PFSK-1 (cell line): ENCODE results near the gene ZDHHC14.

ENCODE experiments used
- FOXP2 ChIP-seq: optimal IDR thresholded peaks from 2 replicates; pipeline ENCODE3; 2011; ENCODE audit warnings: borderline replicate concordance, control low read depth, inconsistent platforms; ENCODE audit not compliant: insufficient read depth; ENCODE audit errors: extremely low read length, extremely low read depth
- POLR2AphosphoS5 ChIP-seq: IDR thresholded peaks from 2 replicates; pipeline ENCODE4 v1.6.1; 2012; ENCODE audit warnings: low read depth, mild to moderate bottlenecking, control low read depth, low read length, moderate library complexity
- SIN3A ChIP-seq: IDR thresholded peaks from 2 replicates; pipeline ENCODE4 v1.6.1; 2012; ENCODE audit warnings: mild to moderate bottlenecking, low read length, moderate library complexity, borderline replicate concordance; ENCODE audit not compliant: insufficient read depth
- TAF1 ChIP-seq: IDR thresholded peaks from 2 replicates; pipeline ENCODE4 v1.6.1; 2012; ENCODE audit warnings: low read length, control low read depth, borderline replicate concordance; ENCODE audit not compliant: insufficient read depth
- TF ChIP-seq, protein P1 (sequence below), 2 experiments: IDR thresholded peaks; 2 replicates each; pipeline versions ENCODE4 v1.6.1 to v1.8.0; 2011 to 2012; ENCODE audit warnings: low read depth in 2 of 2, low read length in 2 of 2, control low read depth in 1 of 2, inconsistent platforms in 1 of 2, mild to moderate bottlenecking in 1 of 2, moderate library complexity in 1 of 2; ENCODE audit not compliant: insufficient read depth in 1 of 2

Gene ZDHHC14

DNA sequence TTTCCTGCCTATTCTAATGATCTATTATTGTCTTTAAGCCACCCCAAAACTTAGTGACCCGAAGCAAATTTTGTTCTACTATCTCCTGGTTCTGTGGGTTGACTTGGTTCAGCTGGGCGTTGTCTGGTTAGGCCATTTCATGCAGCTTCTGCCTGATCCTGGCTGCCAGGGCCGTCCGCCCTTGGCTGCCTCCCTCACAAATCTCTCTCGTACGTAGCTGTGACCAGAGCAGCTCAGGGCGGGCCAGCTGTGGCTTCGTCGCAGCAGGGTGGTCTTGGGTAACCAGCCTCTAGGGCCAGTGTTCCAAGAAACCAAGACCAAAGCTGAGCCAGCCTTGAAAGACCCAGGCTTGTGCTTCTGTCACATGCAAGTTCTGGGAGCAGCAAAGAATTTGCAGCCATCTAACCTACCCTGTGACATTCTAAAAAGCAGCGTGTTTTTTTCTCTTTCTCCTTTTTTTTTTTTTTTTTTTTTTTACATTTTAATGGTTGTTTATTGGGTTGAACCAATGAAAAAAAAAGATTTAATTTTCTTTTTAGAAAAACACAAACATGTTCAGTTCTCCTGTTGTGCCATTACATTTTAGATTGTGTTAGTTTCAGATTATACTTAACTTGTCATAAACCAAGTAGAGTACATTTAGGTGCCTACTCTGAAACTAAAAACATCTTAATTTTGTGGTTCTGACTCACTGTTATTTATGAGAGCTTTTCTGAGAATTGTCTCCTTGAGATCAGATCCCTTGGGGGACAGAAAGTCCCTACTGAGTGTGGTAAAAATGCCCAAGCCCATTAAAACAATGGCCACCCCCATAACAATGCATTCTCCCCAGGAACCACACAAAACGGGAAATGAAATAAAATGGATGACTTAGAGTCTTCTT lies 83.9 kb downstream of the ZDHHC14 start:
- TF ChIP-seq, protein P1, sequence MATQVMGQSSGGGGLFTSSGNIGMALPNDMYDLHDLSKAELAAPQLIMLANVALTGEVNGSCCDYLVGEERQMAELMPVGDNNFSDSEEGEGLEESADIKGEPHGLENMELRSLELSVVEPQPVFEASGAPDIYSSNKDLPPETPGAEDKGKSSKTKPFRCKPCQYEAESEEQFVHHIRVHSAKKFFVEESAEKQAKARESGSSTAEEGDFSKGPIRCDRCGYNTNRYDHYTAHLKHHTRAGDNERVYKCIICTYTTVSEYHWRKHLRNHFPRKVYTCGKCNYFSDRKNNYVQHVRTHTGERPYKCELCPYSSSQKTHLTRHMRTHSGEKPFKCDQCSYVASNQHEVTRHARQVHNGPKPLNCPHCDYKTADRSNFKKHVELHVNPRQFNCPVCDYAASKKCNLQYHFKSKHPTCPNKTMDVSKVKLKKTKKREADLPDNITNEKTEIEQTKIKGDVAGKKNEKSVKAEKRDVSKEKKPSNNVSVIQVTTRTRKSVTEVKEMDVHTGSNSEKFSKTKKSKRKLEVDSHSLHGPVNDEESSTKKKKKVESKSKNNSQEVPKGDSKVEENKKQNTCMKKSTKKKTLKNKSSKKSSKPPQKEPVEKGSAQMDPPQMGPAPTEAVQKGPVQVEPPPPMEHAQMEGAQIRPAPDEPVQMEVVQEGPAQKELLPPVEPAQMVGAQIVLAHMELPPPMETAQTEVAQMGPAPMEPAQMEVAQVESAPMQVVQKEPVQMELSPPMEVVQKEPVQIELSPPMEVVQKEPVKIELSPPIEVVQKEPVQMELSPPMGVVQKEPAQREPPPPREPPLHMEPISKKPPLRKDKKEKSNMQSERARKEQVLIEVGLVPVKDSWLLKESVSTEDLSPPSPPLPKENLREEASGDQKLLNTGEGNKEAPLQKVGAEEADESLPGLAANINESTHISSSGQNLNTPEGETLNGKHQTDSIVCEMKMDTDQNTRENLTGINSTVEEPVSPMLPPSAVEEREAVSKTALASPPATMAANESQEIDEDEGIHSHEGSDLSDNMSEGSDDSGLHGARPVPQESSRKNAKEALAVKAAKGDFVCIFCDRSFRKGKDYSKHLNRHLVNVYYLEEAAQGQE (IDR thresholded peaks at IDR 0.05; ENCODE audit: insufficient read depth in 1 of 2, low read depth in 2 of 2, low read length in 2 of 2), result no peak
- TF ChIP-seq POLR2AphosphoS5 (no peak), TAF1 (no peak), FOXP2 (no peak), SIN3A (no peak)

DNA sequence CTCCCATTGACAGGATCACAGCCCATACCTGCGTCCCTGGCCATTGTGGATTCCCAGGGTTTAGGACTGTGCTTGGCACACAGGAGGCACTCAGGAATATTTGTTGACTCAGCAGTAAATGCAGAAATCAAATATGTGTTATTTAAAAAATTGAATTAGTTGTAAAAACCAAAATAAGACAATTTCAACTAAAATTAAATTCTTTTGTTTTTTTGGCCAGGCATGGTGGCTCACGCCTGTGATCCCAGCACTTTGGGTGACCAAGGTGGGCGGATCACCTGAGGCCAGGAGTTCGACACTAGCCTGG lies 85.3 kb downstream of the ZDHHC14 start:
- no peak for TF ChIP-seq FOXP2
- no peak for TF ChIP-seq TAF1

DNA sequence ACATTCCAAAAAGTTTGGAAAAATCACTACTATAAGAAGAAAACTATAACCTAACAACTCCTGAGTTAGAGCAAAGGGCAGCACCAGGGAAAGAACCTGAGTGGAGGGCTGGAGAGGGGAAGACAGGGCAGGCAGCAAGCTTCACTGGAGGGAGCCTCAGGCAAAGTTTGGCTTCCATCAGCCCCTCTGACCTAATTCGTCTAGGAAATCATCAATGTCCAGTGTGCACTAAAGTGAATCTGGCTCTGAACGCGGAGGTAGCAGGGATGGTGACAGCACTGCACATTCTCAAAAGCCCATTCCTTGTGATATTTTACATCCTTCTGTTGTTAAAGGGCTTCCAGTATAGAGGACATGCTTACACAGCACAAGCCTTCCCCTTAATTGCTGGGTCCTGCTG lies 87.1 kb downstream of the ZDHHC14 start:
- TF ChIP-seq FOXP2 (no peak), SIN3A (no peak), TAF1 (no peak), POLR2AphosphoS5 (no peak)
- TF ChIP-seq, protein P1 (IDR thresholded peaks at IDR 0.05; ENCODE audit: insufficient read depth in 1 of 2, low read depth in 2 of 2, low read length in 2 of 2), result no peak

DNA sequence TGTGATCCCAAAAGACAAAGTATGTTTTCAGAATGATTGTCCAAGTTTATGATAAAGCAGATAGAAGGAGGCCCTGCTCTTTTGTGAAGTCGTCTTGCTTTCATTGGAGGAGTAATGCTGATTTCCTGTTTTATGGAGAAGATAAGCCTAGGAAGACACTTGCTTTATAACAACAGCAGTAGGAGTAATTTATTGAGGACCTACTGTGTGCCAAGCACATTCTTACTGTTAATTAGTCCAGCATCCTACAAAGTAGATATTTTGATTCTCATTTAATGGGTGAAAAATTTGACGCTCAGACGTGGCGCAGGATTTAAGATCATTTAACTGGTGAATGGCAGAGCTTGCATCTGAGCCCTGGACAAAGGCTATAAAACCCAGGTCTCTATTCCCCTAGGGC lies 87.6 kb downstream of the ZDHHC14 start:
- TF ChIP-seq POLR2AphosphoS5 (no peak), FOXP2 (no peak), SIN3A (no peak), TAF1 (no peak)
- TF ChIP-seq, protein P1 (IDR thresholded peaks at IDR 0.05; ENCODE audit: insufficient read depth in 1 of 2, low read depth in 2 of 2, low read length in 2 of 2), result no peak

DNA sequence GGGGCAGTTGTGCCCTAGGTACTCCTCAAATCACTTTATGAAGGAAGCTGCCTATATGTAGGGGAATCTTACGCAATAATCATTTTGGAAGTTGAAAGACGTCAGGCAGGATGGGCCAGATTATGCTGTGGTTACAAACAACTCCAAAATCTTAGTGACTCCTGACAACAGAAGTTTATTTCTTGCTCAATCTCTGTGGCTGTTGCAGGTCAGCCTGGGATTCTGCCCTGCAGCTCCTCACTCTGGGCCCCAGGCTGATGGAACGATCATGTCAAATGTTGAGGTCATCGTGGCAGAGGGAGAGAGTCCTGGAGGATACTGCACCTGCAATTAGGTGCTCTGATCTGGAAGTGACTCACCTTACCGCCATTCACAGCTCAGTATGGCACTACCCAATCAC lies 88.4 kb downstream of the ZDHHC14 start:
- TF ChIP-seq POLR2AphosphoS5 (no peak), FOXP2 (no peak), TAF1 (no peak), SIN3A (no peak)
- TF ChIP-seq, protein P1 (IDR thresholded peaks at IDR 0.05; ENCODE audit: insufficient read depth in 1 of 2, low read depth in 2 of 2, low read length in 2 of 2), result no peak
